Spleen (tissue), 11 donors: ENCODE data around the gene NCF2. TPM values are rescaled to one million over a fixed set of nuclear protein-coding genes. Genes with fewer than 3 reads are reported as not detected.

Source experiments
- DNase-seq: peaks from one replicate; pipeline ENCODE4 v3.0.0-alpha.2; 2020
- H3K27ac ChIP-seq, 8 donors: fragments of 200-600 bp; sonication (generic) in 7 of 8; 1 replicate in 4 of 8; 2 replicates in 4 of 8; pipeline versions ENCODE4 v1.5.0 to v1.8.0; 2016 to 2021; ENCODE audit warnings: inconsistent platforms in 4 of 8, mild to moderate bottlenecking in 4 of 8, moderate library complexity in 1 of 8
- H3K27me3 ChIP-seq, 7 donors: fragments of 200-600 bp; sonication (generic) in 6 of 7; replicated peaks in 1 of 7; 1 replicate in 4 of 7; 2 replicates in 3 of 7; pipeline versions ENCODE4 v1.5.0 to v1.8.0; 2016 to 2021; ENCODE audit warnings: inconsistent platforms in 3 of 7, mild to moderate bottlenecking in 1 of 7
- H3K36me3 ChIP-seq, 6 donors: fragments of 200-600 bp; sonication (generic) in 5 of 6; 1 replicate in 4 of 6; 2 replicates in 2 of 6; pipeline versions ENCODE4 v1.5.0 to v1.8.0; 2016 to 2021; ENCODE audit warnings: inconsistent platforms in 2 of 6
- H3K4me1 ChIP-seq, 6 donors: fragments of 200-600 bp; sonication (generic) in 5 of 6; 1 replicate in 3 of 6; 2 replicates in 3 of 6; pipeline versions ENCODE4 v1.5.0 to v1.8.0; 2016 to 2021; ENCODE audit warnings: inconsistent platforms in 3 of 6
- H3K4me3 ChIP-seq, 8 donors: fragments of 200-600 bp; sonication (generic) in 7 of 8; 1 replicate in 4 of 8; 2 replicates in 4 of 8; pipeline versions ENCODE4 v1.5.0 to v1.8.0; 2016 to 2021; ENCODE audit warnings: inconsistent platforms in 4 of 8, mild to moderate bottlenecking in 4 of 8, moderate library complexity in 2 of 8
- H3K9me3 ChIP-seq, 8 donors: fragments of 200-600 bp; sonication (generic) in 7 of 8; 1 replicate in 4 of 8; 2 replicates in 4 of 8; pipeline versions ENCODE4 v1.5.0 to v1.8.0; 2016 to 2021; ENCODE audit warnings: inconsistent platforms in 4 of 8
- POLR2A ChIP-seq, 3 donors: fragments of 450-650 bp; IDR thresholded peaks; one replicate each; pipeline ENCODE4 v1.5.1; 2017; ENCODE audit warnings: antibody characterized with exemption in 3 of 3, mild to moderate bottlenecking in 1 of 3
- POLR2AphosphoS5 ChIP-seq, 3 donors: sonication (generic); formaldehyde crosslinking; IDR thresholded peaks; one replicate each; pipeline ENCODE4 v1.5.1; 2017; ENCODE audit warnings: antibody characterized with exemption in 3 of 3
- WGBS, 5 donors: extraction: QIAGEN DNeasy Blood & Tissue Kit in 3 of 5; methylation state at CpG; one replicate each; pipeline versions ENCODE4 v1.1.5 to v1.1.7; 2013 to 2018; 5-methylcytosine and 5-hydroxymethylcytosine counted together
- intact Hi-C: fragments of 100-400 bp; cut with DNase I; formaldehyde crosslinking; loops from one replicate; pipeline ENCODE4 v1.15.0; 2023; ENCODE audit warnings: low total_unique reads
- polyA plus RNA-seq, 3 donors: library from polyadenylated mRNA; stranded (reverse); fragments of 200-250 nt; gene quantifications; one replicate each; pipeline ENCODE4 v1.2.1, GENCODE V29; 2013
- total RNA-seq, 7 donors: library from RNA; depleted of rRNA in 3 of 7; stranded (reverse); fragments of >200 nt in 3 of 7; fragmentation: NEBNext Ultra II Directional in 4 of 7; extraction: Animal tissue kit (Norgen Biotek cat#: 25700) in 4 of 7; gene quantifications; one replicate each; pipeline versions ENCODE4 v1.1.0 to v1.2.1, GENCODE V29; 2016 to 2021
- TF ChIP-seq, protein P1 (sequence below), 11 experiments: fragments of 200-600 bp in 7 of 11; fragments of 450-650 bp in 4 of 11; sonication (generic) in 4 of 11; IDR thresholded peaks in 8 of 11; conservative IDR thresholded peaks in 3 of 11; 1 replicate in 7 of 11; 2 replicates in 4 of 11; pipeline versions ENCODE4 v1.4.0 to v1.8.0; 2016 to 2021; ENCODE audit warnings: antibody characterized with exemption in 11 of 11, inconsistent platforms in 4 of 11, mild to moderate bottlenecking in 1 of 11
- donor health status: healthy with polysubstance abuse.
- donor health status: DM: no; HTN: no; CAD: no; lungs with moderate emphysema.
- donor health status: DM: no; HTN: no; CAD: no.
- donor health status: Bipolar disorder and iron deficiency.
- donor health status: healthy.
- donor health status: DM: no; HTN: no; CAD: no.
- donor health status: DM: yes; HTN: yes; CAD: no.

NCF2 gene
- total and polyA plus RNA-seq, 10 donors = 14.9 to 232 (median 99.0) TPM

GRCh38 chr1:183577897-183578465 lies 12.3 kb downstream of the NCF2 start:
- H3K27ac ChIP-seq = peak overlapping the region in 2 of 8 donors; percentile 95 to 98
- no peak for DNase-seq
- TF ChIP-seq POLR2A (IDR thresholded peaks at IDR 0.05) (no peak), POLR2AphosphoS5 (IDR thresholded peaks at IDR 0.05) (no peak)
- TF ChIP-seq, protein P1, sequence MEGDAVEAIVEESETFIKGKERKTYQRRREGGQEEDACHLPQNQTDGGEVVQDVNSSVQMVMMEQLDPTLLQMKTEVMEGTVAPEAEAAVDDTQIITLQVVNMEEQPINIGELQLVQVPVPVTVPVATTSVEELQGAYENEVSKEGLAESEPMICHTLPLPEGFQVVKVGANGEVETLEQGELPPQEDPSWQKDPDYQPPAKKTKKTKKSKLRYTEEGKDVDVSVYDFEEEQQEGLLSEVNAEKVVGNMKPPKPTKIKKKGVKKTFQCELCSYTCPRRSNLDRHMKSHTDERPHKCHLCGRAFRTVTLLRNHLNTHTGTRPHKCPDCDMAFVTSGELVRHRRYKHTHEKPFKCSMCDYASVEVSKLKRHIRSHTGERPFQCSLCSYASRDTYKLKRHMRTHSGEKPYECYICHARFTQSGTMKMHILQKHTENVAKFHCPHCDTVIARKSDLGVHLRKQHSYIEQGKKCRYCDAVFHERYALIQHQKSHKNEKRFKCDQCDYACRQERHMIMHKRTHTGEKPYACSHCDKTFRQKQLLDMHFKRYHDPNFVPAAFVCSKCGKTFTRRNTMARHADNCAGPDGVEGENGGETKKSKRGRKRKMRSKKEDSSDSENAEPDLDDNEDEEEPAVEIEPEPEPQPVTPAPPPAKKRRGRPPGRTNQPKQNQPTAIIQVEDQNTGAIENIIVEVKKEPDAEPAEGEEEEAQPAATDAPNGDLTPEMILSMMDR (IDR thresholded peaks at IDR 0.05 in 8 of 11, conservative IDR thresholded peaks at IDR 0.05 in 3 of 11) = no peak
- H3K36me3 ChIP-seq = peaks cover 0 to 79% (median 7%) of the 10 kb centered on the region in 6 donors
- H3K4me1 ChIP-seq = peaks cover 7 to 65% (median 34%) of the 10 kb centered on the region in 6 donors
- no peaks in the 10 kb centered on the region for H3K27me3 ChIP-seq
- intact Hi-C loops = no loop called here
- 64 to 80% (median 70%) methylated on average over 7 of the region's 7 CpGs for WGBS, 5 donors
- no peaks in the 10 kb centered on the region for H3K9me3 ChIP-seq
- H3K4me3 ChIP-seq = no peak overlapping the region

DNA sequence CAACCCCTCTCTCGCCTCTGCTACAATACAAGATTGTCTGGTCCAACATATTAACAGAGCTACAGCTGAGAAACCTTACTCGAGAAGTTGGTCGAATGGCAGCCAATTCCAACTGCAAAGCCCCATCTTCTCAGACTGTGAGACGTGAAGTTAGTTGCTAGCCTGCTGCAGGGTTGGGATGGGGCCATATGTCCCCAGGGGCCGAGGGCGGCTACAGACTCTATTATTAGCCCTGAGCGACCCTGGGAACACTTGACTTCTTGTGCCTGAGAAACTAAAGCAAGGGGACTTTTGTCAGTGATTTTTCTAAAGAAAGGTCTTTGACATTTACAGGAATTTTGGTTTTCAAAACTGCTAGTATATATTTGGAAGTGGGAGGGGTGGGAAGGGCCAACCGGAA lies 13.7 kb downstream of the NCF2 start:
- peak; percentile 12 for DNase-seq
- intact Hi-C loops = no loop called here
- Histone ChIP-seq H3K4me1 (peaks cover 7 to 50% (median 25%) of the 10 kb centered on the region in 6 donors), H3K36me3 (peaks cover 0 to 79% (median 8%) of the 10 kb centered on the region in 6 donors), H3K27ac (no peak overlapping the region), H3K27me3 (no peaks in the 10 kb centered on the region), H3K4me3 (no peak overlapping the region), H3K9me3 (no peaks in the 10 kb centered on the region)
- TF ChIP-seq POLR2AphosphoS5 (IDR thresholded peaks at IDR 0.05) (no peak), POLR2A (IDR thresholded peaks at IDR 0.05) (no peak)
- TF ChIP-seq, protein P1 (IDR thresholded peaks at IDR 0.05 in 8 of 11, conservative IDR thresholded peaks at IDR 0.05 in 3 of 11) = no peak
- 64 to 85% (median 73%) methylated on average over 8 of the region's 8 CpGs for WGBS, 5 donors

- Histone ChIP-seq H3K36me3 (peaks cover 0 to 86% (median 8%) of the 10 kb centered on the region in 6 donors), H3K27me3 (no peaks in the 10 kb centered on the region), H3K9me3 (no peaks in the 10 kb centered on the region), H3K4me3 (no peak overlapping the region), H3K4me1 (peaks cover 4 to 42% (median 17%) of the 10 kb centered on the region in 6 donors), H3K27ac (peak overlapping the region in 1 of 8 donors; percentile 4)
- WGBS, 5 donors = 81 to 89% (median 87%) methylated on average over 5 of the region's 5 CpGs
- TF ChIP-seq POLR2A (IDR thresholded peaks at IDR 0.05) = no peak
- TF ChIP-seq POLR2AphosphoS5 (IDR thresholded peaks at IDR 0.05) = no peak
- TF ChIP-seq, protein P1 (IDR thresholded peaks at IDR 0.05 in 8 of 11, conservative IDR thresholded peaks at IDR 0.05 in 3 of 11) = no peak
- intact Hi-C loops = no loop called here
- DNase-seq = peak; percentile 27
These were observed 14.7 kb downstream of the NCF2 start for GRCh38 chr1:183575606-183576005.

- H3K4me1 ChIP-seq = peaks cover 0 to 42% (median 9%) of the 10 kb centered on the region in 6 donors
- H3K9me3 ChIP-seq = no peaks in the 10 kb centered on the region
- H3K27ac ChIP-seq = peak overlapping the region in 1 of 8 donors; percentile 9
- DNase-seq = peak; percentile 5
- no peak overlapping the region for H3K4me3 ChIP-seq
- 85 to 91% (median 90%) methylated on average over 1 of the region's 1 CpG for WGBS, 5 donors
- TF ChIP-seq POLR2A (IDR thresholded peaks at IDR 0.05) = no peak
- TF ChIP-seq POLR2AphosphoS5 (IDR thresholded peaks at IDR 0.05) = no peak
- TF ChIP-seq, protein P1 (IDR thresholded peaks at IDR 0.05 in 8 of 11, conservative IDR thresholded peaks at IDR 0.05 in 3 of 11) = no peak
- intact Hi-C loops = no loop called here
- peaks cover 0 to 91% (median 10%) of the 10 kb centered on the region in 6 donors for H3K36me3 ChIP-seq
- no peaks in the 10 kb centered on the region for H3K27me3 ChIP-seq
These were observed 17.5 kb downstream of the NCF2 start for GRCh38 chr1:183572721-183573120.
